Natural killer cell (primary cell): Measurements from ENCODE around the gene ATP2A2. TPM values are rescaled to one million over a fixed set of nuclear protein-coding genes. Genes with fewer than 3 reads are reported as not detected.

Experiments used
- ATAC-seq, 3 donors: fragments of 150-1000 bp in 2 of 3; fragments of 200-7000 bp in 1 of 3; cut with Tn5 transposase; 1 replicate in 1 of 3; 2 replicates in 2 of 3; pipeline ENCODE4 v1.10.0; 2021; ENCODE audit warnings: mild to moderate bottlenecking in 2 of 3, moderate library complexity in 2 of 3
- DNase-seq, 2 donors: peaks; one replicate each; pipeline versions ENCODE4 v3.0.0 to v3.0.0-alpha.2; 2013 to 2021; ENCODE audit warnings: mixed read lengths in 1 of 2
- H3K27ac ChIP-seq: one replicate; pipeline ENCODE4 v1.5.1; 2013; ENCODE audit warnings: mild to moderate bottlenecking, low read length
- H3K27me3 ChIP-seq: one replicate; pipeline ENCODE4 v1.6.1; 2013; ENCODE audit warnings: low read length; ENCODE audit not compliant: control insufficient read depth, insufficient read depth
- H3K36me3 ChIP-seq: one replicate; pipeline ENCODE4 v1.6.1; 2013; ENCODE audit warnings: low read length; ENCODE audit not compliant: control insufficient read depth, insufficient read depth
- H3K4me1 ChIP-seq: one replicate; pipeline ENCODE4 v1.6.1; 2013; ENCODE audit warnings: low read length; ENCODE audit not compliant: control insufficient read depth, insufficient read depth
- H3K4me3 ChIP-seq: one replicate; pipeline ENCODE4 v1.5.1; 2013; ENCODE audit warnings: low read length
- H3K9me3 ChIP-seq: one replicate; pipeline ENCODE4 v1.6.1; 2013; ENCODE audit warnings: low read length; ENCODE audit not compliant: control insufficient read depth, insufficient read depth
- H3K27ac Mint-ChIP-seq, 2 donors: one replicate each; pipeline ENCODE4 v1.8.0; 2022; ENCODE audit warnings: mild to moderate bottlenecking in 2 of 2, mixed read lengths in 2 of 2, moderate library complexity in 1 of 2
- H3K27me3 Mint-ChIP-seq, 2 donors: one replicate each; pipeline ENCODE4 v1.8.0; 2022; ENCODE audit warnings: low read depth in 2 of 2, mixed read lengths in 2 of 2
- H3K36me3 Mint-ChIP-seq: one replicate; pipeline ENCODE4 v1.8.0; 2022; ENCODE audit warnings: mixed read lengths
- H3K4me1 Mint-ChIP-seq, 2 donors: one replicate each; pipeline ENCODE4 v1.8.0; 2022; ENCODE audit warnings: mixed read lengths in 2 of 2
- H3K4me3 Mint-ChIP-seq: one replicate; pipeline ENCODE4 v1.8.0; 2022; ENCODE audit warnings: mild to moderate bottlenecking, moderate library complexity, mixed read lengths
- H3K9me3 Mint-ChIP-seq, 2 donors: one replicate each; pipeline ENCODE4 v1.8.0; 2022; ENCODE audit warnings: mixed read lengths in 2 of 2
- CTCF ChIP-seq: fragments of 200-600 bp; IDR thresholded peaks from one replicate; pipeline ENCODE4 v1.8.0; 2022; ENCODE audit warnings: antibody characterized with exemption
- WGBS: methylation state at CpG from one replicate; pipeline ENCODE4 v1.1.7; 2013; ENCODE audit warnings: missing lambda C conversion rate; ENCODE audit not compliant: insufficient coverage; 5-methylcytosine and 5-hydroxymethylcytosine counted together
- intact Hi-C: fragments of 100-400 bp; cut with micrococcal nuclease; formaldehyde crosslinking; loops from one replicate; pipeline ENCODE4 v1.14.2; 2022
- total RNA-seq, 4 donors: library from RNA; stranded (reverse); fragments of 120-200 nt in 1 of 4; gene quantifications; one replicate each; pipeline versions ENCODE4 v1.2.3 to v1.2.4, GENCODE V29; 2013 to 2022

The ATP2A2 gene
- total RNA-seq = 100 to 1,000 TPM; 118 to 140 (median 123) TPM
- total RNA-seq (2013) = 68.0 TPM

- Histone ChIP-seq H3K27ac (peak within 1 kb of the TSS; percentile 67), H3K36me3 (peaks cover 13% of the 10 kb centered on the region), H3K27me3 (no peaks in the 10 kb centered on the region), H3K9me3 (no peaks in the 10 kb centered on the region), H3K4me1 (peaks cover 12% of the 10 kb centered on the region), H3K4me3 (peak within 1 kb of the TSS; percentile 70)
- Mint-ChIP-seq H3K4me1 (peaks cover 44 to 49% of the 10 kb centered on the region in 2 donors), H3K4me3 (peak within 1 kb of the TSS; percentile 88), H3K27me3 (no peaks in the 10 kb centered on the region), H3K36me3 (no peaks in the 10 kb centered on the region), H3K27ac (peak within 1 kb of the TSS; percentile 79 to 90), H3K9me3 (no peaks in the 10 kb centered on the region)
- WGBS = under 1% methylated on average over 108 of the region's 108 CpGs
- no peak for TF ChIP-seq CTCF
- ATAC-seq = peak; percentile 84 to 96 (median 86)
- intact Hi-C loops = loop anchor here (2.0 to 5.0 kb wide), 2 partner anchors 158 to 221 kb away; partner anchors contain the start of genes RAD9B and VPS29
- peak; percentile 89 to 97 for DNase-seq
Measured at GRCh38 chr12:110280779-110281548, at the start of gene ATP2A2. Gene ATP2A2, plus strand, starts transcription at chr12:110281247. Its CDS starts 543 bp downstream, at chr12:110281790.

GRCh38 chr12:110233212-110233903 is 47.7 kb upstream of the ATP2A2 start:
- Mint-ChIP-seq H3K9me3 (no peaks in the 10 kb centered on the region), H3K27me3 (peaks cover 0 to 14% of the 10 kb centered on the region in 2 donors), H3K27ac (no peak overlapping the region), H3K4me3 (no peak overlapping the region), H3K36me3 (no peaks in the 10 kb centered on the region), H3K4me1 (no peaks in the 10 kb centered on the region)
- no peaks in the 10 kb centered on the region for H3K36me3 ChIP-seq
- H3K4me3 ChIP-seq = no peak overlapping the region
- no peak for ATAC-seq
- no peak for TF ChIP-seq CTCF
- no peak overlapping the region for H3K27ac ChIP-seq
- no peaks in the 10 kb centered on the region for H3K4me1 ChIP-seq
- intact Hi-C loops = no loop called here
- 69% methylated on average over 2 of the region's 6 CpGs for WGBS
- H3K27me3 ChIP-seq = no peaks in the 10 kb centered on the region
- DNase-seq = no peak
- H3K9me3 ChIP-seq = no peaks in the 10 kb centered on the region

DNA sequence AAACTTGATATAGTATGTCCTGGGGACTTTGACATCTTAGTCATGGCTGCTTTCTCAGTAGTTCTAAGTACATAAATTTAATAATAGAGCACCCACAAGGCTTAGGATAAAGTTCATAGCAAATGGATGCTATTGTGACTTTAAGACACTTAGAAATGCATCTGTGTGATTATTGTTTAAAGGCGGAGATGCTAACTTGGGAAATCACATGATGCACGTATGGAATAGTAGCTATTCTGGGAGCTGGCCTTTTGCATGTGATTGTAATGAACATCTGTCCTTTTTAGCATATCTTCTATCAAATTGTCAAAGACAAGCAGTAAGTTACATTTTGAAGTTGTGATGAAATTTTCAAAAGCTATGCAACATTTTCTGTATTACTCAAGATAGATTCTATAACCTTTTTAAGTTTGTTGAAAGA is 46.7 kb upstream of the ATP2A2 start:
- H3K9me3 ChIP-seq = no peaks in the 10 kb centered on the region
- H3K27ac ChIP-seq = no peak overlapping the region
- TF ChIP-seq CTCF = no peak
- Mint-ChIP-seq H3K9me3 (no peaks in the 10 kb centered on the region), H3K27me3 (peaks cover 0 to 20% of the 10 kb centered on the region in 2 donors), H3K4me1 (no peaks in the 10 kb centered on the region), H3K36me3 (no peaks in the 10 kb centered on the region), H3K27ac (no peak overlapping the region), H3K4me3 (no peak overlapping the region)
- no peaks in the 10 kb centered on the region for H3K4me1 ChIP-seq
- ATAC-seq (no peak), DNase-seq (no peak)
- H3K36me3 ChIP-seq = no peaks in the 10 kb centered on the region
- no peak overlapping the region for H3K4me3 ChIP-seq
- H3K27me3 ChIP-seq = no peaks in the 10 kb centered on the region
- intact Hi-C loops = no loop called here
- 84% methylated on average over 2 of the region's 2 CpGs for WGBS
